Measurements from ENCODE around the gene NRIP3.

- TF ChIP-seq, protein P1, sequence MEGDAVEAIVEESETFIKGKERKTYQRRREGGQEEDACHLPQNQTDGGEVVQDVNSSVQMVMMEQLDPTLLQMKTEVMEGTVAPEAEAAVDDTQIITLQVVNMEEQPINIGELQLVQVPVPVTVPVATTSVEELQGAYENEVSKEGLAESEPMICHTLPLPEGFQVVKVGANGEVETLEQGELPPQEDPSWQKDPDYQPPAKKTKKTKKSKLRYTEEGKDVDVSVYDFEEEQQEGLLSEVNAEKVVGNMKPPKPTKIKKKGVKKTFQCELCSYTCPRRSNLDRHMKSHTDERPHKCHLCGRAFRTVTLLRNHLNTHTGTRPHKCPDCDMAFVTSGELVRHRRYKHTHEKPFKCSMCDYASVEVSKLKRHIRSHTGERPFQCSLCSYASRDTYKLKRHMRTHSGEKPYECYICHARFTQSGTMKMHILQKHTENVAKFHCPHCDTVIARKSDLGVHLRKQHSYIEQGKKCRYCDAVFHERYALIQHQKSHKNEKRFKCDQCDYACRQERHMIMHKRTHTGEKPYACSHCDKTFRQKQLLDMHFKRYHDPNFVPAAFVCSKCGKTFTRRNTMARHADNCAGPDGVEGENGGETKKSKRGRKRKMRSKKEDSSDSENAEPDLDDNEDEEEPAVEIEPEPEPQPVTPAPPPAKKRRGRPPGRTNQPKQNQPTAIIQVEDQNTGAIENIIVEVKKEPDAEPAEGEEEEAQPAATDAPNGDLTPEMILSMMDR (IDR thresholded peaks at IDR 0.05; ENCODE audit: insufficient read depth, low read length), result no peak
- no peak for TF ChIP-seq POLR2AphosphoS5 (IDR thresholded peaks at IDR 0.05; ENCODE audit: low read depth)
- TF ChIP-seq, protein P2, sequence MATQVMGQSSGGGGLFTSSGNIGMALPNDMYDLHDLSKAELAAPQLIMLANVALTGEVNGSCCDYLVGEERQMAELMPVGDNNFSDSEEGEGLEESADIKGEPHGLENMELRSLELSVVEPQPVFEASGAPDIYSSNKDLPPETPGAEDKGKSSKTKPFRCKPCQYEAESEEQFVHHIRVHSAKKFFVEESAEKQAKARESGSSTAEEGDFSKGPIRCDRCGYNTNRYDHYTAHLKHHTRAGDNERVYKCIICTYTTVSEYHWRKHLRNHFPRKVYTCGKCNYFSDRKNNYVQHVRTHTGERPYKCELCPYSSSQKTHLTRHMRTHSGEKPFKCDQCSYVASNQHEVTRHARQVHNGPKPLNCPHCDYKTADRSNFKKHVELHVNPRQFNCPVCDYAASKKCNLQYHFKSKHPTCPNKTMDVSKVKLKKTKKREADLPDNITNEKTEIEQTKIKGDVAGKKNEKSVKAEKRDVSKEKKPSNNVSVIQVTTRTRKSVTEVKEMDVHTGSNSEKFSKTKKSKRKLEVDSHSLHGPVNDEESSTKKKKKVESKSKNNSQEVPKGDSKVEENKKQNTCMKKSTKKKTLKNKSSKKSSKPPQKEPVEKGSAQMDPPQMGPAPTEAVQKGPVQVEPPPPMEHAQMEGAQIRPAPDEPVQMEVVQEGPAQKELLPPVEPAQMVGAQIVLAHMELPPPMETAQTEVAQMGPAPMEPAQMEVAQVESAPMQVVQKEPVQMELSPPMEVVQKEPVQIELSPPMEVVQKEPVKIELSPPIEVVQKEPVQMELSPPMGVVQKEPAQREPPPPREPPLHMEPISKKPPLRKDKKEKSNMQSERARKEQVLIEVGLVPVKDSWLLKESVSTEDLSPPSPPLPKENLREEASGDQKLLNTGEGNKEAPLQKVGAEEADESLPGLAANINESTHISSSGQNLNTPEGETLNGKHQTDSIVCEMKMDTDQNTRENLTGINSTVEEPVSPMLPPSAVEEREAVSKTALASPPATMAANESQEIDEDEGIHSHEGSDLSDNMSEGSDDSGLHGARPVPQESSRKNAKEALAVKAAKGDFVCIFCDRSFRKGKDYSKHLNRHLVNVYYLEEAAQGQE (IDR thresholded peaks at IDR 0.05; ENCODE audit: insufficient replicate concordance, low read depth), result no peak
These were observed 62.3 kb downstream of the NRIP3 start for GRCh38 chr11:8941341-8942103.
